HG02798 (cell line): ENCODE results near the gene TSR1.

ENCODE experiments used
- ATAC-seq: cut with Tn5 transposase; IDR thresholded peaks from one replicate; pipeline ENCODE4 v1.9.1; 2021; ENCODE audit warnings: mild to moderate bottlenecking; ENCODE audit not compliant: unreplicated experiment, poor library complexity

Gene TSR1

DNA sequence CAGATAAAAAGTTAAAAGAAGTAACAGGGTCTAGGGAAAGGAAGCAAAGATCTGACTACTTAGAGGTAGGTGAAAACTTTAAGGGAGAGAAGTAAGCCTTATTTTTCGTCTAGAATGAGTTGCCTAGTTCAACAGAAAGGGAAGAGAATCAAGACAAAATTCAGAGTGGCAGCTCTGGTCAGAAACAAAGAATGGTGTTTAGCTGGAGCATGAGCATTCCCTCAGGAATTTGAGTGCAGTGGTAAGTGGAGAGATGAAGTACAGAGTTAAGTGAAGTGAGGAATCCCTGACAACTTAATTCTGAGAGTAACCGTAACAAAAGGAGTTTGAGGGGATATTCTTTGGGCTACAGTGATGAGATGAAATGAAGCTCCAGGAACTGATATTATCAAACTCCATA, 44.2 kb downstream of the TSR1 start:
- ATAC-seq: no peak

DNA sequence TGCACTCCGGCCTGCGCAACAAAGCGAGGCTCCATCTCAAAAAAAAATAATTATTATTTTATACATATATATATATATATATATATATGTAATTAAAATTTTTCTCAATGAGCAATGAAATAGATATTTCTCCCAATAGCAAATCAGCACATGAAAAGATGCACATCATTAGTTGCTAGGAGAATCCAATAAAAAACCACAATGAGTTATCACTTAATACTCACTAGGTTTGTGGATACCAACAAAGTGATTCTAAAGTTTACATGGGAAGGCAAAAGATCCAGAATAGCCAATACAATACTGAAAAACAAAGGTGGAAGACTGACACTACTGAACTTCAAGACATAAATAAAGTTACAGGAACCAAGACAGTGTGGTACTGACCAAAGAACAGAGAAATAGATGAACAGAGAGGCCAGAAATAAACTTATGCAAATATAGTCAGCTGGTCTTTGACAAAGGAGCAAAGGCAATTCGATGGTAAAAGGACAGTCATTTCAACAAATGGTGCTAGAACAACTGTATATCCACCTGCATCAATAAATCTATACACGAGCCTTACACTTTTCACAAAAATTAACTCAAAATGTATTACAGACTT, 46.3 kb downstream of the TSR1 start:
- ATAC-seq: no peak

DNA sequence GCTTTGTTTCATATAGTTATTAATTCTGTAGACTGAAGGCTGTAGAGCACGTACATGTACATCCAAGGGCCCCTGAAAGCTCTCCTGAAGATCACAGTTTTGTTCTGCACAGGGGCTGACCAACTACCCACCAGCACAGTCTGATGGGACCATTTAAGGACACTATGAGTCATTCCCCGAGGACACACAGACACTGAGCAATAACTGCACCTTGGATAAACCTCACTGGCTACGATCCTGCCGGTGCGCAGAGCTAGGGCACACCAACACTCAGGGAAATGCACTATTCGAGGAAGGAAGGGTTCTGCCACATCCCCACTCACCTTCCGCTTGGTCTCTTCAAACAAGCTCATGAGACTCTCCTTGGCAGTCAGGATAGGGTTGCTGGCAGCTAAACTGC, 53.0 kb downstream of the TSR1 start:
- no peak for ATAC-seq

DNA sequence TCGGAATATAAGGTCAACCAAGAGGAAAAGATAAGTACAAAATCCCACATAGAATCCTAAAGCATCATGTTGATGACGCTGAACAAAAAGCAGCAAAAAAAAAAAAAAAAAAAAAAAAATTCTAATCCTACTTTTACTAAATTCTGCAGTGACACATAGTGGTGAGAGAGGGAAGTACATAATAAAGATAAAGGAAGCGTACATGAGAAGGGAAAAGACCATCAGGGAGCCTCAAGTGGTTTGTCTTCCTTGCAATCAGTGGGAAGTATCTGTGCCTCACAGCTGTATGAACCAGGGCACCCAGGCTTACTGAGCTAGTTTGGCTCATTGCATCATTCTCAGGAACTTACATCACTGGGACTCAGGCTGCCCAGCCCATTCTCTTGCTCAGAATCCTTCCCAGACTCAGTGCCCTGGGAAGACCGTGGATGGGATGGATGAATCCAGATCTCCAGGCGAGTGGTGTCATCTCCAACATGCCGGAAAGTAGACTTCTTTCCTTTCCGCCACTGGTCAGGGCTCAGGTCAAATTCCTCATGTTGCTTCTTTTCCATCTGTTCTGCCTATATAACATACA, 53.9 kb downstream of the TSR1 start:
- ATAC-seq: no peak

DNA sequence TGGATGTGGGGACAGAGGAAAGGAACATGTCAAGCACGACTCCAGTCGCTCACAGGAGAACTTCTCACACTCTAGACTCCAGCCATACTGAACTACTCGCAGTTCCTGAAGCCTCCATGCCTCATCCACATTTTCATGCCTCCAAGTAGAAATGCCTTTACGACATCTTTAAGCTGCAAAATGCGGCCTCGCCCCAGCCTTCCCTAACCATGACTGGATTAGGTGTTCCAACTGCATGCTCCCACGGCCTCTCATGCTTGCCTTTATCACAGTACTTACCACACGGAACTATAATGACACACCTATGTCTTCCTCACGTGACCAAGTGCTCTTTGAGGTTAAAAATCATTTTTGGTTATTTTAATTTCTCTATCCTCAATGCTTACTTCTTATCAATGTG, 56.5 kb downstream of the TSR1 start:
- ATAC-seq: no peak

DNA sequence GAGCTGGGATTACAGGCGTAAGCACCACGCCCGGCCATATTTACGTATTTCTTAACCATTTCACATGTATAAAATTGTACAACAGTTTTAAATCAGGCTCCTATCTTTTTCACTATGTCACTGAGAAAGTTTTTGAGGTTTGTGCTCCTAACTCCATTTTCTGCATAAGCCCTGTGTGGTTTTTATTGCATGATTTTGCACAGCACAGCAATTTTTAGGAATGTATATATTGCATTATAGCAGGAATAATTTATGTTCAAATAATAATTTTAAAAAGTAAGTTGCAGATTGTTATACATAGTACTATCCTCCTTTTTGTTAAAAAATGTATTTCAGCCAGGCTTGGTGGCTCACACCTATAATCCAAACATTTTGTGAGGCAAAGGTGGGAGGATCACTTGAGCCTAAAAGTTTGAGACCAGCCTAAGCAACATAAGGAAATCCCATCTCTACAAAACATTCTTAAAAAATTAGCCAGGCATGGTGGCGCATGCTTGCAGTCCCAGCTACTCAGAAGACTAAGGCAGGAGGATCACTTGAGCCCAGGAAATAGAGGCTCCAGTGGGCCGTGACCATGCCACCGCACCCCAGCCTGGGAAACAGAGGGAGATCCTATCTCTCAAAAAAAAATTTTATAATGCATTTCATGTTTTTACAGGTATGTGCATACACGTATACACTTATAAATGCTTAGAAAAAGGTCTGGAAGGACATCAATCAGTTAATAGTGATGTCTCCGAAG, 58.7 kb downstream of the TSR1 start:
- no peak for ATAC-seq

DNA sequence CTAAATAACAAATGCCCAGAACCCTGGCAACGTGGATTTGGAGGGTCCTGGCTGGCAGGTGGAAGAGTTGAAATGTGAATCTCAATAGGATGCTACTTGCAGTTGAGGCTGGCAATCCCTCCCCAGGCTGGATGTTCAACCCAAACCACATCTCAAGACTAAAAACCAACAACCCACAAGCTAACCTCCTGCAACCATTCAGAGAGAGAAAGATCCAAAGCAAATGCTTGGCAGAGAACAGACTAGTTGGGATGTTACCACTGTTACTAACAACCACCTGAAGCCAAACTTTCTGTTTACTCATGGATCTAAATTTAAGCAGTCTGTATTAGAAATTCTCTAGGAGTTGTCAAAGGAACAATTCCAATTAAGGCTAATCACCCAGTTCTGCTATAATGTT, 60.5 kb downstream of the TSR1 start:
- ATAC-seq: no peak

DNA sequence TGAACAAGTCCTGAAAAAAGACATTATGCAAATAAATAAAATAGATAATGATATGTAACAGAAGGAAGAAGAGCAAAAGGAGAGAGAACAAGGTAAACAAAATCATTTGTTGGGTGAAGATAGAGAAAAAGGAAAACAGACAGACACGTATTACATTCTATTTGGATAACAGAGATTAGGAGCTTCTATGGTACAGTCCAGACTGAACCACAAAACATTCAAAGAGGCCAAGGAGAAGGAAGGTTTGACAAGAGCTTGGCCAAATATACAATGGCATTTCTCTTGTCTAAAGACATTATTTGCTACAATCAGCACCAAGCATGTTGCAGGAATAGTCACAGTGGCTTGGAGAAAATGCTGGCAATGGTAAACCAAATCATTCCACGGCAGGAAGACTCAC, 61.8 kb downstream of the TSR1 start:
- ATAC-seq: no peak
